Measurements from ENCODE around the gene KDM4B. TPM values are rescaled to one million over a fixed set of nuclear protein-coding genes. Genes with fewer than 3 reads are reported as not detected.
A peak's percentile ranks its signal among the peaks of the same experiment; 100 is the strongest.

The KDM4B gene
- total and polyA plus RNA-seq, 4 donors, result 17.1 to 49.5 (median 24.7) TPM

- H3K4me1 ChIP-seq (ENCODE audit: control insufficient read depth in 5 of 5, insufficient read depth in 5 of 5, low read length in 5 of 5), result peaks cover 3 to 34% (median 16%) of the 10 kb centered on the region in 5 donors
- DNase-seq (no peak), ATAC-seq (ENCODE audit: insufficient read depth, low FRiP score) (no peak)
- H3K36me3 ChIP-seq (ENCODE audit: control insufficient read depth in 4 of 4, insufficient read depth in 4 of 4, low read length in 4 of 4), result peaks cover 0 to 23% (median 4%) of the 10 kb centered on the region in 4 donors
- no peaks in the 10 kb centered on the region for H3K27me3 ChIP-seq (ENCODE audit: control insufficient read depth in 3 of 3, insufficient read depth in 3 of 3, low read length in 2 of 3)
- H3K9ac ChIP-seq (ENCODE audit: insufficient read depth in 1 of 2, low read length in 2 of 2), result no peak overlapping the region
- WGBS, 2 donors, result 86 to 91% methylated on average over 26 of the region's 26 CpGs
- TF ChIP-seq CTCF (IDR thresholded peaks at IDR 0.05; ENCODE audit: control extremely low read depth, extremely low read depth), result no peak
- H3K27ac ChIP-seq (ENCODE audit: low read depth in 1 of 2, low read length in 1 of 2), result no peak overlapping the region
- H3K9me3 ChIP-seq (ENCODE audit: control insufficient read depth in 4 of 4, insufficient read depth in 3 of 4, low read length in 3 of 4), result no peaks in the 10 kb centered on the region
- H3K4me3 ChIP-seq, result no peak overlapping the region
These were observed 157.7 kb downstream of the KDM4B start for GRCh38 chr19:5126498-5127223.

- WGBS, 2 donors, result 68 to 77% methylated on average over 11 to 12 of the region's 12 CpGs
- Histone ChIP-seq H3K4me1 (ENCODE audit: control insufficient read depth in 5 of 5, insufficient read depth in 5 of 5, low read length in 5 of 5) (peaks cover 3 to 34% (median 16%) of the 10 kb centered on the region in 5 donors), H3K27ac (ENCODE audit: low read depth in 1 of 2, low read length in 1 of 2) (no peak overlapping the region), H3K9ac (ENCODE audit: insufficient read depth in 1 of 2, low read length in 2 of 2) (no peak overlapping the region), H3K4me3 (no peak overlapping the region), H3K27me3 (ENCODE audit: control insufficient read depth in 3 of 3, insufficient read depth in 3 of 3, low read length in 2 of 3) (no peaks in the 10 kb centered on the region), H3K9me3 (ENCODE audit: control insufficient read depth in 4 of 4, insufficient read depth in 3 of 4, low read length in 3 of 4) (no peaks in the 10 kb centered on the region), H3K36me3 (ENCODE audit: control insufficient read depth in 4 of 4, insufficient read depth in 4 of 4, low read length in 4 of 4) (peaks cover 0 to 26% (median 4%) of the 10 kb centered on the region in 4 donors)
- TF ChIP-seq CTCF (IDR thresholded peaks at IDR 0.05; ENCODE audit: control extremely low read depth, extremely low read depth), result no peak
- DNase-seq (no peak), ATAC-seq (ENCODE audit: insufficient read depth, low FRiP score) (no peak)
These were observed 158.8 kb downstream of the KDM4B start for GRCh38 chr19:5127717-5128116.

GRCh38 chr19:5128251-5128935, 159.5 kb downstream of the KDM4B start:
- 41 to 52% methylated on average over 25 of the region's 25 CpGs for WGBS, 2 donors
- Histone ChIP-seq H3K4me1 (ENCODE audit: control insufficient read depth in 5 of 5, insufficient read depth in 5 of 5, low read length in 5 of 5) (peaks cover 3 to 34% (median 16%) of the 10 kb centered on the region in 5 donors), H3K9ac (ENCODE audit: insufficient read depth in 1 of 2, low read length in 2 of 2) (no peak overlapping the region), H3K27me3 (ENCODE audit: control insufficient read depth in 3 of 3, insufficient read depth in 3 of 3, low read length in 2 of 3) (no peaks in the 10 kb centered on the region), H3K9me3 (ENCODE audit: control insufficient read depth in 4 of 4, insufficient read depth in 3 of 4, low read length in 3 of 4) (no peaks in the 10 kb centered on the region), H3K4me3 (no peak overlapping the region), H3K27ac (ENCODE audit: low read depth in 1 of 2, low read length in 1 of 2) (peak overlapping the region in 1 of 2 donors; percentile 57), H3K36me3 (ENCODE audit: control insufficient read depth in 4 of 4, insufficient read depth in 4 of 4, low read length in 4 of 4) (peaks cover 0 to 26% (median 2%) of the 10 kb centered on the region in 4 donors)
- DNase-seq (peak; percentile 81 to 89 (median 85)), ATAC-seq (ENCODE audit: insufficient read depth, low FRiP score) (no peak)
- TF ChIP-seq CTCF (IDR thresholded peaks at IDR 0.05; ENCODE audit: control extremely low read depth, extremely low read depth), result no peak
